Measurements from ENCODE around the gene SMARCD3. TPM values are rescaled to one million over a fixed set of nuclear protein-coding genes. Genes with fewer than 3 reads are reported as not detected.

SMARCD3 gene
- total RNA-seq = 64.0 TPM

DNA sequence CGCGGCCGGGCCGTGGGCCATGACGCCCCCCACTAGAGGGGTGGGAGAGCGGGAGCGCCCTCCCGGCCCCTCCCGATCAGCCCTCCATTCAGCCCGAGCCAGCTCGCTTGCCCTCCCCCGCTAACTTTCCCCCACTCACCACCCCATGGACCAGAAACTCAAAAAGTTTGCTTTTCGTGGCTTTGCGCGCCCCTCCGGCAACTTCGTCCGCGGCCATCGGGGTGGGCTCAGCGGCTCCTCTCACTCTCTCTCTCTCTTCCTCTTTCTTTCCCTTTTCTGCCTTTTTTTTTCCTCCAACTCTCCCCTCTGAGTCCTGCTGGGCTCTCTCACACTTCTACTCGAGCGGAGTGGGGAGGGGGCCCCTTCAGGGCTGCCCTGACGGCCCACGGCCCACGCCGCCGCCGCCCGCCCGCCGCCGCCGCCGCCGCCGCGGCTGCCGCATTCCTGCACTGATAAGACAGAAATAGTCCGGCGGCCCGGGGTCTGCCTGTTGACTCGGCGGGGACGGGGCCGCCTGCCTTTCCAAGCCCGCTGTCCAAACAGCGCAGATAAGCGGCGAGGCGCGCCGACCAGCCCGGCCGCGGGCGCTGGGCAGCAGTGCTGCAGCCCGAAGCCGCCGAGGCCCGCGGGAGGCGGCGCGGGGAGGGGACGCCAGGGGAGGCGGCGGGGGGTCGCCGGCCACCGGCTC lies at the start of gene SMARCD3:
SMARCD3 (minus strand) TSS at position 349 of the 688 bp plus-strand sequence; CDS start at position 217, 132 bp downstream.

DNA sequence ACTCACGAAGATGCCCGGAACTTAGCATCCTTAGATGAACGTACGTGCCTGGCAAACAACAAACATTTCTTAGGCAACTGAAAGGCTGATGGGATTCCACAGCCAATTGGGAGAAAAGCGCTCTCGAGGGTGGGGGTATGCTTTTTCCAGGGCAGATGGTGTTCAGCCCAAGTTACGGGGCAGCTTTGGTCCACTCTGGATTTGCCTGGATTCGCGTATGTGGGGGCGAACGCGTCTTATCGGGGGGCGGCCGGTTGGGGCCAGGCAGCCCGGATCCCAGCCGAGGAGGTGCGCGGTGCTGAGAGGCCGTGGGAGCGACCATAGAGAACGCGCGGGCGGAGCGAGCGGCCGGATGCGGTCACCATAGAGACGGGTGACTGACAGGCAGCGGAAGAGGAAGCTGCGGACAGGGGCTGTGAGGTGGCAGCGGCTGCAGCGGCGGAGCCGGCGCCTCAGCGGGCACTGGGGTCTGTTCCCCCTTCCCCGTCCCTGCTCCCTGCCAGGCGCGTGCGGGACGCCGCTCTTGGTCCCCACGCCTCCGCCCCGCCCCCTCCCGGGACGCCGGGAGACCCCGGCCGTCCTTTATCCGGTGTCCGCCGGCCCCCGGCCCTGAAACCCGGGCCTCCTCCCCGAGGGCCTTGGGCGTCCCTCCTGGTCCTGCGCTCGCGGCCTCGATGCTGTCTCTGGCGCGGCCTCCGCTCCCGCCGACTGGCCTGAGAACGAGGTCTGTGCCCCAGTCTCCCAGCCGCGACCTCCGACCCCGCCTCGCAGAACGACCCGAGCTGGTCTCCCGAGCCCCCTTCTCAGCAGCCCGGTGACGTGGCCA lies 16.2 kb downstream of the SMARCD3 start, which contains the start of gene CHPF2:
CHPF2 (plus strand) TSS at position 393 of the 826 bp plus-strand sequence. CDS start 1,529 bp downstream, outside the sequence.

DNA sequence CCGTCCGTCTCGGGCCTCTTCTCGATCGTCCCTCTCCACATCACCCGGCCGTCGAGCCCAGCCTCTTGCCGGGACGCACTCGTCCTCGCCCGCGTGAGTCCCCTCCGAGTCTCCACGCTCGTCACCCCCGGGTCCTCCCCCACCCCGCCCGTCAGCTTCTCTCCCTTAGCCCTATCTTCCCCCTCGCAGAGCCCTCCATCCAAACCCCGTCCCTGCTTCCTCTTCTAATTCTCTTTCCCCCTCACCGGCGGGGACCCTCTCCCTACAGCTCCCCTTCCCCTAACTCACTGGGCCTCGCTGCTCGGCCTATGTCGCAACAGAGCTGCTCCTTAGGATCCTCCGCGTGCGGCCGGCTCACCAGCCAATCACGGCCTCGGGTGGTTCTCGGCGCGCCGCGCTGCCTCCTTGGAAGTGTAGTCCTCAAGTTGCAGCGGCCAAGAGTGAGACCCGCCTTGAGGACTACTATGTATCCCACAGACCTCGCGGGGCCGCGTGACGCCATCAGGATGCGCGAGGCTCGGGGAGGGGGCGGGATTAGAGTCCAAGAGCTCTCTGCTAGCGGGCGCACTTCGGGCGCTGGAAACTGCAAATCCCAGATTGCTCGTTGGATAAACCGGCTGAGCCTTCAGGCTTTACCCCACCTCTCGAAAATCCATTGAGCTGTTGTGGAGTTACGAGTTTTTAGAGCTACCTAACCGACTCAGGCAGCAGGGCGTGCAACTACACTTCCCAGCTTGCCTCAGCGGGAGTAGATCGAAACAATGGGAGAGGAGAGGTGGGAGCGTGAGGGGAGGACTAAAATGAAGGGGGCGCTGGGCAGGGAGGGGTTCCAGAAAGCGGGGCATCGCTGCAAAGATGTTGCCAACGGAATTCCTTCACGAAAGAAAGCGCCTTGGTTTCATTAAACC lies 21.4 kb downstream of the SMARCD3 start, which contains the start of gene ABCF2:
ABCF2 (minus strand) TSS at position 331 of the 908 bp plus-strand sequence. CDS start 747 bp downstream, outside the sequence.

DNA sequence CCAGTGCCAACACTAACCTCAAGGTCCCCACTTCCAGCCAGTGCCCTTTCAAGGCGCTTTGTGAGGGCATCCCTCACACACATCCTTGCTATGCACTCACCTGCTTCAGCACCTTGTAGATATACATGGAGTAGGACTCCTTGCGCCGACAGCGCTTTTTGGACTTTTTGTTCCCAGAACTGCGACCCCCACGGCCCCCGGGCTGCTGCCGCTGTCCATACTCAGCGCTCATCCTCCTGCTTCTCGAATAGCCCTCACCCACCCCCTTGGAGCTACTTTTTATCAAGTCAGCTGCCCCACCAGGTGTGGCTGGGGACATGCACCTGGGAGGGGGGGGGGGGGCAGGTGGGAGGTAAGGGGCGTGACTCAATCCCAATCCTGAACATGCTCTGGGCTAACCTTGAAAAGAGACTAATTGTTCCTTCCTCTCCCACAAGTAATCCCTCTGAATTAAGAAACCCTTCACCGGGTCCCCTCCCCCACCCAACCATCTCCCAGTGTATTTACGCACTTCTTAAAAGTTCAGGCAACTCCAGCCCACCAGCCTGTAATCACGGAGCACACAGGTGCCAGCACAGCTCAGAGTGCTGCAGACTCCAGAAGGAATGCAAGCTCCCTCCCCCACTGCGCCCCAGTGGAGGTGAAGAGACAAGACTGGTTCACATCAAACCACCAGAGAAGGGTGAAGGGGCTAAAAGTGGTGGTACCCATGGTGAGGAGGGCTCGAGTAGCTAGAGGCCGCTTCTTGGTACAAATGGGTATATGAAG lies 38.2 kb downstream of the SMARCD3 start, which contains the start of gene H2BK1:
H2BK1 (minus strand) TSS at position 402 of the 768 bp plus-strand sequence; CDS start at position 232, 170 bp downstream.

Other genes with a start within 250 kb of the SMARCD3 start
- 1.9 TPM for gene ATG9B, start 224.2 kb downstream of the SMARCD3 start, total RNA-seq
- gene ABCB8, start 220.2 kb downstream of the SMARCD3 start, total RNA-seq = 23.3 TPM
- gene ASIC3, start 200.2 kb downstream of the SMARCD3 start, total RNA-seq = 4.4 TPM
- 18.6 TPM for gene CDK5, start 190.8 kb downstream of the SMARCD3 start, total RNA-seq
- 69.0 TPM for gene SLC4A2, start 189.1 kb downstream of the SMARCD3 start, total RNA-seq
- gene FASTK, start 167.9 kb downstream of the SMARCD3 start, total RNA-seq = 65.1 TPM
- 21.1 TPM for gene TMUB1, start 165.2 kb downstream of the SMARCD3 start, total RNA-seq
- gene AGAP3, start 162.2 kb downstream of the SMARCD3 start, total RNA-seq = 68.7 TPM
- gene GBX1, start 81.0 kb downstream of the SMARCD3 start, total RNA-seq = not detected
- 0.44 TPM for gene ASB10, start 61.4 kb downstream of the SMARCD3 start, total RNA-seq
- gene H2BK1, start 38.2 kb downstream of the SMARCD3 start, total RNA-seq = not detected
- gene ABCF2, start 21.5 kb downstream of the SMARCD3 start, total RNA-seq = 32.5 TPM
- gene CHPF2, start 16.2 kb downstream of the SMARCD3 start, total RNA-seq = 31.4 TPM
- gene NUB1, start 93.1 kb upstream of the SMARCD3 start, total RNA-seq = 57.6 TPM
- gene WDR86, start 161.3 kb upstream of the SMARCD3 start, total RNA-seq = 19.7 TPM
- not detected for gene CRYGN, start 191.4 kb upstream of the SMARCD3 start, total RNA-seq

Measured in camera-type eye (tissue), 1 donor.